ENCODE measurements around the gene OR4K5.
"Not testable (repeated sequence)": the region's sequence is repeated elsewhere in the genome, so short reads cannot be mapped to it uniquely, and the experiment has no call there.

The OR4K5 gene, protein sequence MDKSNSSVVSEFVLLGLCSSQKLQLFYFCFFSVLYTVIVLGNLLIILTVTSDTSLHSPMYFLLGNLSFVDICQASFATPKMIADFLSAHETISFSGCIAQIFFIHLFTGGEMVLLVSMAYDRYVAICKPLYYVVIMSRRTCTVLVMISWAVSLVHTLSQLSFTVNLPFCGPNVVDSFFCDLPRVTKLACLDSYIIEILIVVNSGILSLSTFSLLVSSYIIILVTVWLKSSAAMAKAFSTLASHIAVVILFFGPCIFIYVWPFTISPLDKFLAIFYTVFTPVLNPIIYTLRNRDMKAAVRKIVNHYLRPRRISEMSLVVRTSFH

GRCh38 chr14:19920021-19920657 lies at the start of gene OR4K5:
Gene OR4K5 (plus strand): TSS chr14:19920607. CDS start chr14:19920607, 0 bp downstream.
- no peak for DNase-seq (ENCODE audit: low read depth, low spot score)
- no peak within 1 kb of the TSS for H3K27ac ChIP-seq

GRCh38 chr14:19873178-19873577 lies 47.2 kb upstream of the OR4K5 start:
- no peak for DNase-seq (ENCODE audit: low read depth, low spot score)
- H3K27ac ChIP-seq = no peak overlapping the region

- DNase-seq (ENCODE audit: low read depth, low spot score) = no peak
- no peak within 1 kb of the TSS for H3K27ac ChIP-seq
These were observed 45.6 kb upstream of the OR4K5 start, which contains the start of gene OR4K2 for GRCh38 chr14:19874842-19875241. Gene OR4K2 (plus strand): TSS chr14:19875142. CDS start chr14:19876268, 1,126 bp downstream.

GRCh38 chr14:19878029-19878642 lies 42.3 kb upstream of the OR4K5 start:
- DNase-seq (ENCODE audit: low read depth, low spot score) = no peak
- no peak overlapping the region for H3K27ac ChIP-seq

- DNase-seq (ENCODE audit: low read depth, low spot score) = no peak
- no peak overlapping the region for H3K27ac ChIP-seq
These were observed 25.1 kb upstream of the OR4K5 start for GRCh38 chr14:19895282-19895681.

GRCh38 chr14:19900999-19901398 lies 19.4 kb upstream of the OR4K5 start:
- H3K27ac ChIP-seq = no peak overlapping the region
- no peak for DNase-seq (ENCODE audit: low read depth, low spot score)

DNA sequence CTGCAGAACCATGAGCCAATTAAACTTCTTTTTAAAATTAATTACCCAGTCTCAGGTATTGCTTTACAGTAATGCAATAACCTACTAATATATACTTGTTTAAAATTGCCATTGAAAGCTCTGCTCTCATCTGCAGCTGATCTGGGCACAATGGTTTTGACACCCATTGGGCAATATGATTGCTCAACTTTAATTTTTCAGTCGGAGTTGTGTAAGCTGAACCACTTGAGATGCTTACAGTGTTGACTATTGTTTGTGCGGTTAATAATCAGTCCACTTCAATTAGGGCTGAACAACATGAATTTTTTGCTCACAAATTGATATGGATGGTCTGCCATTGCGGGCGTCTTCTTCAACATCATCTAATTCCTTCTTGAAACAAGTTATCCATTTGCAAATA lies 18.0 kb upstream of the OR4K5 start:
- no peak for DNase-seq (ENCODE audit: low read depth, low spot score)
- no peak overlapping the region for H3K27ac ChIP-seq

- DNase-seq (ENCODE audit: low read depth, low spot score) = no peak
- H3K27ac ChIP-seq = no peak overlapping the region
These were observed 13.7 kb upstream of the OR4K5 start for GRCh38 chr14:19906665-19907064.

- DNase-seq (ENCODE audit: low read depth, low spot score) = no peak
- H3K27ac ChIP-seq = no peak overlapping the region
These were observed 9.3 kb upstream of the OR4K5 start for GRCh38 chr14:19911114-19911513.

DNA sequence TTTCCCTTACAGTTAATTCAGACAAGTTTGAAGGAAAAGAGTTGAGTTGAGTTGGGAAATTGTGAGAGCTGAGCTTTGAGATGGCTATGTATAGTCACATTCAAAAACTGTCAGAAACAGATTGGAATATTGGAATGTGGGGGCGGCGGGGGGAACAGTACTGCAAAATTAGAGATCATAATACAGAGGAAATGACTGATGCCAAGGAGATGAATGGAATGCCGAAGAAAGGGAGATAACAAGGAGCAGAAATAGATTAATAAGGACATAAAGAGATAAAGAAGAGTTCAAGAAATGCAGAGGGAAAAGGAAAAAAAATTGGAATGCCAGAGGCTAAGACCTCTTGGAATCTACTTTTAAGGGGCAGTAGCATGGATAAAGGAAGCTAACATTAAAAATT lies 3.2 kb upstream of the OR4K5 start:
- H3K27ac ChIP-seq = no peak overlapping the region
- DNase-seq (ENCODE audit: low read depth, low spot score) = no peak

GRCh38 chr14:19917955-19918518 lies 2.4 kb upstream of the OR4K5 start:
- DNase-seq (ENCODE audit: low read depth, low spot score) = no peak
- H3K27ac ChIP-seq = no peak overlapping the region

DNA sequence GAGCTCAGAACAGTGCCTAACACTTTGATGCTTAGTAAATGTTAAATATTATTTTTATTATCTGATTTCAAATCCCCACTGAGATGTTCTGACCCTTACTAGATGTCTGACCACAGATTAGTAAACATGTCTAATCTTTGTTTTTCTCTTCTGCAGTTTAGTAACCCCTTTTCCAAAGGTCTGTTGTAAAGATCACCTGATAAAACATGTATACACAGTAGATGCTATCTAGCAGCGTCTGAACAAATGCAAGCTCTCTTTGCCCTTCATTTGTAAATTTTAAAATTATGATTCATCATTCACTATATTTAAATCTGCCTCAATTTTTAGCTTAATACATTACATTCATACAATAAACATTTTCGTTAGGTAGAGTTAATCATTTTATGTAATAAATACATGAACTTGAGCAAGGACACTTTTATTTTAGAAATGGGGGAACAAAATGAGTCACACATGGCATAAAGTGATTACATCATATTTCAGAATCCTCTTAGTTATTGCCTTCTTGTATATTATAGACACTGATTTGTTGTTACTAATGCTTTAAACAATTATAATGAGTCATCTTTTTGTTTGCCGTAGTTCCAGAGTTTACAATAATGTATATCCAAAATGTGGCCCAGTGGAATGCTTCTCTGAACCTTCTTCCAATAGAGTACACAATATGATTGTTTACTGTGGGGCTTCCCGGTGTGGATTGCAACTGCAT lies 1.7 kb upstream of the OR4K5 start:
- no peak for DNase-seq (ENCODE audit: low read depth, low spot score)
- H3K27ac ChIP-seq = no peak overlapping the region

DNA sequence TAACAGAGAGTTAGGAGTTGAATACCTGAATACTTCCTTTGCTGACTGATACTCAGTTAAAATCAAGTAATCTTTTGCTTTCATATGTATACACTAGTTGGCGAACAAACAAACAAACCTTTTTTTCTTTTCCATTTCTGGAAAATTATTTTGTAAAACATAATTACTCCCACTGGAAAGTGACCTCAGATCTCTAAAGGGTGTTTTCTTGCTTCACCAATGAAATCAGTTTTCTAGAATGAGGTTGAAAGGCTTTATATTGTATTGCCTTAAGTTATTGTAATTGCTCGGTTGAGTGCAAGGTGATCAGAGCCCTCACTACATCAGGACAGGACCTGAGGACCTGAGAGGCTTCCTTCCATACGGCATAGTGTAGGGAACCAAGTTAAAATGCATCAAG lies 10.2 kb downstream of the OR4K5 start, which contains the start of gene OR4K1:
Gene OR4K1 (plus strand): TSS at position 301 of the 400 bp plus-strand sequence. CDS start 4,750 bp downstream, outside the sequence.
- H3K27ac ChIP-seq = no peak within 1 kb of the TSS

GRCh38 chr14:19941668-19942067 lies 21.3 kb downstream of the OR4K5 start:
- DNase-seq (ENCODE audit: low read depth, low spot score) = no peak
- H3K27ac ChIP-seq = no peak overlapping the region

More for the DNA sequence above, 10.2 kb downstream of the OR4K5 start, which contains the start of gene OR4K1:
- no peak for DNase-seq (ENCODE audit: low read depth, low spot score)

GRCh38 chr14:19947413-19948090 lies 27.1 kb downstream of the OR4K5 start:
- DNase-seq (ENCODE audit: low read depth, low spot score) = no peak
- no peak overlapping the region for H3K27ac ChIP-seq

- no peak overlapping the region for H3K27ac ChIP-seq
- DNase-seq (ENCODE audit: low read depth, low spot score) = no peak
These were observed 28.8 kb downstream of the OR4K5 start for GRCh38 chr14:19949218-19949617.

- not testable (repeated sequence) for DNase-seq (ENCODE audit: low read depth, low spot score); H3K27ac ChIP-seq
These were observed 49.3 kb downstream of the OR4K5 start for GRCh38 chr14:19969735-19970134.
